ENCODE measurements around the gene SECISBP2L.

The SECISBP2L gene

DNA sequence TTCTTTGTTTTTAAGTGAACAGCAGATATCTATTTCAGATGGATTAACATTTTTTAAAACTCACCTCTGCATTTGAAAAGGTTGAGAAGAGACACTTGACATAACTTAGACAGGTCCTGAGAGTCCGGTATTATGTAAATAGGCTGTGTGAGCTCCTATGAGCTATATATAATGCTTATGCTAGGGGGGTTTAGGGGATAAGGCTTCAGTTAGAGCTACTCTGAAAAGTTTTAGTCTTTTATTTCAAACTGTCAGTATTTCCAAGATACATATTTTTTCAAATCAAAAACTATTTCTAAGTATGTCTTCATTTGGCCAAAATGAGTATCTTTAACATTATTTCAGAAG is 99.4 kb downstream of the SECISBP2L start:
- TF ChIP-seq, protein P1, sequence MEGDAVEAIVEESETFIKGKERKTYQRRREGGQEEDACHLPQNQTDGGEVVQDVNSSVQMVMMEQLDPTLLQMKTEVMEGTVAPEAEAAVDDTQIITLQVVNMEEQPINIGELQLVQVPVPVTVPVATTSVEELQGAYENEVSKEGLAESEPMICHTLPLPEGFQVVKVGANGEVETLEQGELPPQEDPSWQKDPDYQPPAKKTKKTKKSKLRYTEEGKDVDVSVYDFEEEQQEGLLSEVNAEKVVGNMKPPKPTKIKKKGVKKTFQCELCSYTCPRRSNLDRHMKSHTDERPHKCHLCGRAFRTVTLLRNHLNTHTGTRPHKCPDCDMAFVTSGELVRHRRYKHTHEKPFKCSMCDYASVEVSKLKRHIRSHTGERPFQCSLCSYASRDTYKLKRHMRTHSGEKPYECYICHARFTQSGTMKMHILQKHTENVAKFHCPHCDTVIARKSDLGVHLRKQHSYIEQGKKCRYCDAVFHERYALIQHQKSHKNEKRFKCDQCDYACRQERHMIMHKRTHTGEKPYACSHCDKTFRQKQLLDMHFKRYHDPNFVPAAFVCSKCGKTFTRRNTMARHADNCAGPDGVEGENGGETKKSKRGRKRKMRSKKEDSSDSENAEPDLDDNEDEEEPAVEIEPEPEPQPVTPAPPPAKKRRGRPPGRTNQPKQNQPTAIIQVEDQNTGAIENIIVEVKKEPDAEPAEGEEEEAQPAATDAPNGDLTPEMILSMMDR (IDR thresholded peaks at IDR 0.05) = no peak
- H3K4me3 ChIP-seq (ENCODE audit: low read depth in 1 of 2, low read length in 1 of 2) = no peak overlapping the region
- no peaks in the 10 kb centered on the region for H3K36me3 ChIP-seq
- no peaks in the 10 kb centered on the region for H3K4me1 ChIP-seq (ENCODE audit: control insufficient read depth in 1 of 2, insufficient read depth in 1 of 2, low read depth in 1 of 2, low read length in 1 of 2)
- no peak overlapping the region for H3K27ac ChIP-seq
- no peaks in the 10 kb centered on the region for H3K9me3 ChIP-seq
- no peaks in the 10 kb centered on the region for H3K27me3 ChIP-seq

DNA sequence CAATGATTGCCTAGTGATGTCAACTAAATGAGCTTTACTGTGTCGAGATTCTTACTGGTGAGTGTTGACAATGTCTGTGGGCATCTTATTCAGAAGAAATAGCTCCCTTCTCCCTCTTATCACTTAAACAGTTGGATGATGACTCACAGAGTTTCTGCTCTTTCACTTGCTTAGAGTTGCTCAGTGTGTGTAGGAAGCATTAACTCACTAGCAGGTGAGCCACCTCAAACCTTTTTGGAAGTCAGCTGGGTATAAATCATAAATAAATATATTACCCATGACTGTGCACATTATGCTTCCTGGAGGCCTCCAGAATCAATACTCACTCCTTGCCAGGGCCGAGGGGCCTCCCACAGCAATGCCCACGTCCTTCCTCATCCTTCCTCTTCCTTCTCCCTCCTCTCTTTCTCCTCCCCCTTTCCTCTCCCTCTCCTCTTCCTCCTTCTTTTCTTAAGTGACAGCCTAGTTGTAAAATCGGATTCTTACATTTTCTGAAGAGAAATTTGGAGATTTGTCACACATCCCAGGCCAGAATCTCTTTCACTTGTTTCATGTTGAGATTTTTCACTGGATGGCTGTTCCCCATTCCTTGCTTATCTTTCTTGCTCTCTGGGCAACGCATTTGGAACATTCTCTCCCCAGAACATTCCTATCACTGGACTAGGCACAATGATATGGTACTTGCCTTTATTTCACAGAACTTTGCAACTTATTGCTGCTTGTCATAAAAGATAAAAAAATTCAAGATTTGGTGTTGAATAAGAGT is 100.0 kb downstream of the SECISBP2L start:
- Histone ChIP-seq H3K36me3 (no peaks in the 10 kb centered on the region), H3K27me3 (no peaks in the 10 kb centered on the region), H3K9me3 (no peaks in the 10 kb centered on the region), H3K4me3 (ENCODE audit: low read depth in 1 of 2, low read length in 1 of 2) (no peak overlapping the region), H3K27ac (no peak overlapping the region), H3K4me1 (ENCODE audit: control insufficient read depth in 1 of 2, insufficient read depth in 1 of 2, low read depth in 1 of 2, low read length in 1 of 2) (no peaks in the 10 kb centered on the region)
- TF ChIP-seq, protein P1 (IDR thresholded peaks at IDR 0.05) = no peak

DNA sequence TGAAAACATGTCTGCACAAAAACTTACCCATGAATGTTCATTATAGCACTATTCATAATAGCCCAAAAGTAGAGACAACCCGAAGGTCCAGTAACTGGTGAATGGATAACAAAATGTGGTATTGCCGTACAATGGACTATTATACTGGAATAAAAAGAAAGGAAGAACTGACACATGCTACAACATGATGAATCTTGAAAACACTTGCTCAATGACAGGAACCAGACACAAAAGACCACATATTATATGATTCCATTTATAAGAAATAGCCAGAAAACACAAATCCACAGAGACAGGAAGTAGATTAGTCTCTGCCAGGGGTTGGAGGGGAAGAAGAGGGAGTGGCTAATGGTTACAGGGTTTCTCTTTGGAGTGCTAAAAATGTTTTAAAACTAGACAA is 100.9 kb downstream of the SECISBP2L start:
- H3K36me3 ChIP-seq = no peaks in the 10 kb centered on the region
- no peaks in the 10 kb centered on the region for H3K9me3 ChIP-seq
- no peak overlapping the region for H3K4me3 ChIP-seq (ENCODE audit: low read depth in 1 of 2, low read length in 1 of 2)
- no peaks in the 10 kb centered on the region for H3K4me1 ChIP-seq (ENCODE audit: control insufficient read depth in 1 of 2, insufficient read depth in 1 of 2, low read depth in 1 of 2, low read length in 1 of 2)
- no peak overlapping the region for H3K27ac ChIP-seq
- no peaks in the 10 kb centered on the region for H3K27me3 ChIP-seq
- TF ChIP-seq, protein P1 (IDR thresholded peaks at IDR 0.05) = no peak

DNA sequence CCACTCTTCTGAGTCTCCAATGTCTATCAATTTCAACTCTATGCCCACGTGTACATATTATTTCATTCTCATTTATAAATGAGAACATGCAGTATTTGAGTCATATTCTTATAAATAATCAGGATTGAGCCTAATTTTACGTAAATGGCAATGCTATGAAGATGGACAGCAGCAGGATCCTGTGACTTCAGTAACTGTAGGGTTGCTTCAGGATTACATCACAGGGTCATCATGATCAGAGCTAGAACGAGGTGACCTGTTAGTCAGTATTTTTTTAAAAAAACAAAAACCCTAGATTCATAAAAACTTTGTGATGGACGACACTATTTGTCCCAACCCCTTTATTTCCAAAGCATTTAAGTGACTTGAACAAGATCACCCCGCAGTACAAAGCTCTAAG is 104.3 kb downstream of the SECISBP2L start:
- no peaks in the 10 kb centered on the region for H3K27me3 ChIP-seq
- no peaks in the 10 kb centered on the region for H3K4me1 ChIP-seq (ENCODE audit: control insufficient read depth in 1 of 2, insufficient read depth in 1 of 2, low read depth in 1 of 2, low read length in 1 of 2)
- H3K27ac ChIP-seq = no peak overlapping the region
- no peak overlapping the region for H3K4me3 ChIP-seq (ENCODE audit: low read depth in 1 of 2, low read length in 1 of 2)
- TF ChIP-seq, protein P1 (IDR thresholded peaks at IDR 0.05) = no peak
- H3K9me3 ChIP-seq = no peaks in the 10 kb centered on the region
- no peaks in the 10 kb centered on the region for H3K36me3 ChIP-seq

DNA sequence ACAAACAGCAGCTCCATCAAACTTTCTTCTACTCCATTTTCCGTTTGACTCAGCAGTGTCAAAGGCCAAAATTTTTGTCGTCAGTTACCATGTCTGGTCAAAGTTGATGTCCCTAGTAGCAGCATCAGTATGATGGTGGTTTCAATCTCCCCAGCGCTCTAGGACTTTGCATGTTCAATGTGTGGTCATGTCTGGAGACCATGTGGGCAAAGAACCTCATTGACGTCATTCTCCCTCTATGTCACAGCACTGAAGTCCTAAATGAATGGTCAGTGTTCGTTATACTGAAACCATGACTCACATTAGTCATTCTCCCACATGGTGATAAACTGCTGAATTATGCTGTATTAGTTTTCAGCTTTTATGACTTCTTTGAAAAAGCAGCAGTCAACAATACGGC is 105.7 kb downstream of the SECISBP2L start:
- Histone ChIP-seq H3K9me3 (no peaks in the 10 kb centered on the region), H3K27me3 (no peaks in the 10 kb centered on the region), H3K4me3 (ENCODE audit: low read depth in 1 of 2, low read length in 1 of 2) (no peak overlapping the region), H3K27ac (no peak overlapping the region), H3K36me3 (no peaks in the 10 kb centered on the region), H3K4me1 (ENCODE audit: control insufficient read depth in 1 of 2, insufficient read depth in 1 of 2, low read depth in 1 of 2, low read length in 1 of 2) (no peaks in the 10 kb centered on the region)
- TF ChIP-seq, protein P1 (IDR thresholded peaks at IDR 0.05) = no peak
